ENCODE data around the gene NOTO.
"Not testable (repeated sequence)": the region's sequence is repeated elsewhere in the genome, so short reads cannot be mapped to it uniquely, and the experiment has no call there.

Gene NOTO

DNA sequence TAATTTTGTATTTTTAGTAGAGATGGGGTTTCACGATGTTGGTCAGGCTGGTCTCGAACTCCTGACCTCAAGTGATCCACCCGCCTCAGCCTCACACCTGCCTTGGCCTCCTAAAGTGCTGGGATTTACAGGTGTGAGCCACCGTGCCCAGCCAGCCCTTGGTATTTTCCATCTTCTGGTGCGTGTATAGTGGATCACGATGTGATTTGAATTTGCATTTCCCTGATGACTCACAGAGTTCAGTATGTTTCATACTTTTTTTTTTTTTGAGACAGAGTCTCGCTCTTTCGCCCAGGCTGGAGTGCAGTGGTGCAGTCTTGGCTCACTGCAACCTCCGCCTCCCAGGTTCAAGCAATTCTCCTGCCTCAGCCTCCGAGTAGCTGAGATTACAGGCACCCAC, 2.1 kb upstream of the NOTO start:
- DNase-seq (ENCODE audit: low spot score): not testable (repeated sequence)

DNA sequence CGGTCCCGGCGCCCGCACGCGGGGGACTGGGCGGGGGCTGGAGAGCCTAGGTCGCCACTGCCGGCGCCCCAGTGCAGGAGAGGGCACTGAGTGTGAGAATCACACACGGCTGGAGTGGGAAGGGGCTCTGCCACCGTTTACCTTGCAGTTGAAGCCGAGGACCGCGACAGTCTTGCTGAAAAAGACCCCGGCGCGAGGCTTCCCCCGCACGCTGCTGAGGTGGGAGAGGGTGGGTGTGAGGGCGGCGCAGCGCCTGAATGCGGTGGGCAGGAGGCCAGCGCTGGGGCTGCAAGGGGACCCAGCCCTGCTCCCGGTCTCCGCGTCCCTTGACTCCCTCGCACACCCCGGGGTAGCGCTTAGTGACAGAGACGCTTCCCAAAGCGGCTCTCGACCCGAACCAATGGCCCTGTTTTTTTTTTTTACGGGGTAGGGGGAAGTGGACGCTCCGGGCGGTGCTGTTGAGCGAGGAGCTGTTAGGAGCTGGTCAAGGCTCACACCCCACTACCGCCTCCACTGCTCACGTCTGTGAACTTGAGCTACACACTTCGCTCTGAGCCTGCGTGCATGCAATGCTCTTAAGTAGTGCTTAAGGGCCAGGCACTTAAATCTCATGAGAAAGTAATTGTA, 794 bp downstream of the NOTO start:
- DNase-seq (ENCODE audit: low spot score): no peak

DNA sequence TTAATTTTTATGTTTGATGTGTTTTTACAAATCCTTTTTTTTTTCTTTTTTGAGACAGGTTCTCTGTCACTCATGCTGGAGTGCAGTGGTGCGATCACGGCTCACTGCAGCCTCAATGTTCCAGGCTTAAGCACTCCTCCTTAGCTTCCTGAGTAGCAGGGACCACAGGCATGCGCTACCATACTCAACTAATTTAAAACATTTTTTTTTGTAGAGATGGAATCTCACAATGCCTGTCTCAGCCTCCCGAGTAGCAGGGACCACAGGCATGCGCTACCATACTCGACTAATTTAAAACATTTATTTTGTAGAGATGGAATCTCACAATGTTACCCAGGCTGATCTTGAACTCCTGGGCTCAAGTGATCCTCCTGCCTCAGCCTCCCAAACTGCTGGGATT, 3.2 kb downstream of the NOTO start:
- no peak for DNase-seq (ENCODE audit: low spot score)

- no peak for DNase-seq (ENCODE audit: low spot score)
Observed at GRCh38 chr2:73208258-73208657, 5.9 kb downstream of the NOTO start.

DNA sequence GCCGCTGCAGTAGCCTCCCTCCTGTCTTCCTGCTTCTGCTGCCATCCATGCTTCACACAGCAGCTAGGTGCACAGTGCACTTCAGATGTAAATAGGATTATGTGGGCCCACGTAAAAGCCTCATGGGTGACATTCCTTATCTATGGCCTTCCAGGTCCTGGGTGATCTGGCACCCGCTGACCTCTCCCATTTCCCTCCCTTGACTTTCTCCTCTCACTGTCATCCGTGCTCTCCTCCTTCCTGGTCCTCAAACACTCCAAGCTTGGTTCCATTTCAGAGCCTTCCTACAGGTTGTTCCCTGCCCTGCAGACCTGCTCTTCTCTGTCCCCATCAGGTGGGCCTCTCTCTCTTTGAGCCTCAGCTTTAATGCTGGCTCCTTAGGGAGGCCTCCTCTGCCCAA, 7.6 kb downstream of the NOTO start:
- DNase-seq (ENCODE audit: low spot score): no peak

- no peak for DNase-seq (ENCODE audit: low spot score)
Observed at GRCh38 chr2:73210696-73211095, 8.3 kb downstream of the NOTO start.

GRCh38 chr2:73212098-73212447, 9.7 kb downstream of the NOTO start:
- DNase-seq (ENCODE audit: low spot score): no peak

DNA sequence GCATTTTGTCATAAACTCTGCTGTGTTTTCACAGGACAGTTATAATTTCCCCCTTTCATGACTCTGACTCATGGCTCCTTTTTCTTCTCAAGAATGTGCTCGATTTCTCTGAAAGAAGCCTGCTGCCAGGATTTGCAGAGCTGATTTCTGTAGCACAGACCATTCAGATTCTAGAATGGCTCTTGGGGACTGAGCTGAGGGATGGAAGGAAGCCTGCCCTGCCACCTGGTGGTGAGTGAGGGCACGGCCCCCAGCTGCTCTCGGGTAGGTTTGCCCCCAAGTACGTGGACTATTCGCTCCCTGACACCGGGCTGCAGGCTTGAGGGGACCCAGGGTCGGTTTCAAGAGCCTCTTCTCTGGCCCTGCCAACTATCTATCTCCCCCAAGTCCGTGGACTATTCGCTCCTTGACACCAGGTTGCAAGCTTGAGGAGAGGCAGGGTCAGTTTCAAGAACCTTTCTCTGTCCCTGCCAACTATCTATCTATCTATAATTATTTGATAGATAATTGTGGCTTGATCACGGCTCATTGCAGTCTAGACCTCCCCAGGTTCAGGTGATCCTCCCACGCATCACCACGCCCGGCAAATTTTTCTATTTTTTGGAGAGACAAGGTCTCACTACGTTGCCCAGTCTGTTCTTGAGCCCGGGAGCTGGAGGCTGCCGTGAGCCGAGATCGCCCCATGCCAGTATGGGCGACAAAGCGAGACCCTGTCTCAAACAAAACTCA, 10.2 kb downstream of the NOTO start:
- peak; percentile 71 for DNase-seq (ENCODE audit: low spot score)

DNA sequence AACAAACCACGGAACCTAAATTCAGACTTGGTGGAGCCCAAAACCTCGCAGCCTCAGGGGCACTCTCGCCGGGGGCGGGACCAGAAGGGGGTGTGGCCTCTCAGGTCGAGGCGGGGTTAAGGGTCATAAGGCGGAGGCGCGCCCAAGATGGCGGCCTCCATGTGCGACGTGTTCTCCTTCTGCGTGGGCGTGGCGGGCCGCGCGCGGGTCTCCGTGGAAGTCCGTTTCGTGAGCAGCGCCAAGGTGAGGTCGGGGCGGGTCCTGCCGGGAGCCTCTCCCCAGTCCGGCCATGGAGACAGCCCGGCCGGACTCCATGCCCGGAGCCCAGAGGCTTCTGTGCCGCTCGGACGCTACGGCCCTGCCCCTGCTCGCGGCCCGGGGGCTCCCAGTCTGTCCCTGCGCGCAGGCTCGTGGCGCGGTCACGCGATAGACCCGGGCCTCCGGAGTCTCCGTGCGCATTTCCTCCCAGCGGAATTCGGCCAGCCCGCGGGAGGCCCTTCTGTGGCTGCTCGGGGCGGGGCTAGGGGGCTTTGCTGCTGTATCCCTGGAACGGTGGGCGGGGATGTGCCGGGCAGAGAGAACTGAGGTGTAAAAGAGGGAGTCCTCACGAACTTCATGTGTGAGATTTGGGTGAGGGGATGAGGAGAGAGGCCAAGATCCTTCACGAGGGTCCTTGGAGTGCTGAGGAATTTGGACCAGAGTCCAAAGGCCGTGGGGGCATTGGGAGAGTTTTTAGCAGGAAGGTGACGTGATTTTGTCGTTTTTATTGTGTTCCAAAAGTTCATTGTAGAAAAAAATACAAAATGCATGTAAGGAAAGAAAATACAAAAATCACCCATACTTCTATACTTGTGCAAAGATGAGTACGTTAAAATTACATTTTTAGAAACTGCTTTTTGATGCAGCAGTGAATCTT, 12.0 kb downstream of the NOTO start, which contains the start of gene SMYD5:
Gene SMYD5, plus strand, starts transcription at position 126 of the 916 bp plus-strand sequence. Its CDS starts 22 bp downstream, at position 148.
- DNase-seq (ENCODE audit: low spot score): peak; percentile 87

- no peak for DNase-seq (ENCODE audit: low spot score)
Observed at GRCh38 chr2:73215254-73215653, 12.9 kb downstream of the NOTO start.

GRCh38 chr2:73217160-73217559, 14.8 kb downstream of the NOTO start:
- DNase-seq (ENCODE audit: low spot score): no peak

DNA sequence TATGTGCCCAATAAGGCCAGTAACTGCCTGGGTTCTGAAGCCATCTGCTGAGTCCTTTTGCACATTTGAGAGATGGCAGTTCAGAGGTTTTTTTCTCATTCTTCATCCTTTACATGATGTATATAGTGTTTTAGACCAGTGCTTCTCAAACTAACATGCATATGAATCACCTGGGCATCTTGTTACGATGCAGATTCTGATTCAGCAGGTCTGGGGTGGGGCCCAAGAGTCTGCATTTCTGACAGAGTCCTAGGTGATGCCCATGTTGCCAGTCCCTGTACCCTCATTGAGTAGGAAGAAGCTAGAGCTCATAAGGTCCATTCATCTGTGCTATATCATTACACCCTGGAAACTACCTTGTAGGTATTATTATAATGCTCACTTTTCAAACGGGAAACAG, 15.5 kb downstream of the NOTO start:
- DNase-seq (ENCODE audit: low spot score): no peak

DNA sequence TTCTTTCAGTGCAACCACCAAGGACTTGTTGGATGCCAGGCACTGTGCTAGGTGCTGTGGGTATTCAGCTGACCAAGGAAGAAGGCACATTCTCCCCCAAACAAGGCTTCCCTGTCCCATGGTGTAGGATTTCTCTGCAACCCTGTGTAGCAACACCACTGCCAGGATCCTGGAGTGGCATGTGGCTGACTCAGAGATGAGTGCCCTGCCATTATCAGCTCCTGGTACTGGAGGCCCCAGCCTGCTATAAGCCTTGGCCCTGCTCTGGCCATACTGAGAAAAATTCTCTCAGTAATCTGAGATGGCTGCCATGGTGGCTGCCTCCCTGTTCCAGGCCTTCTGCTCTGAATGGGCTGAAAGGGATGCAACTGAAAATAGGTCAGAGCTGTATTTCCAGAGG, 15.9 kb downstream of the NOTO start:
- no peak for DNase-seq (ENCODE audit: low spot score)

DNA sequence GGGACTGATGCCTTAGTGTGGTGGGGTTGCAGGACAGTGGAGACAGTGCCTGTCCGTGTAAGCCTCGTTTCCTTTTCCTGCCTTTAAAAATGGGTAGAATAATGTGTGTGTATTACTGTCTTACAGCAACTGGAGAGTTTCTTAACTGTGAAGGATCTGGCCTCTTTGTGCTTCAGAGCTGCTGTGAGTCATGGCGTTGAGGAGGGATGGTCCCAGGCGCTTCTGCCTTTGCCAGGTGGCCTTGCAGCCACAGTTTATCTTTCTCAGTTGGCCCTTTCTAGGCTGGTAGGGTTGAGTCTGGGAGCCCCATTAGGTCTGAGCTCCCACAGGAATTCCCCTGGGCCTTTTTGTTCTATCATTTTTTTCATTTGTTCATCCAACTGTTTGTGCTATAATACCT, 21.4 kb downstream of the NOTO start:
- DNase-seq (ENCODE audit: low spot score): no peak

DNA sequence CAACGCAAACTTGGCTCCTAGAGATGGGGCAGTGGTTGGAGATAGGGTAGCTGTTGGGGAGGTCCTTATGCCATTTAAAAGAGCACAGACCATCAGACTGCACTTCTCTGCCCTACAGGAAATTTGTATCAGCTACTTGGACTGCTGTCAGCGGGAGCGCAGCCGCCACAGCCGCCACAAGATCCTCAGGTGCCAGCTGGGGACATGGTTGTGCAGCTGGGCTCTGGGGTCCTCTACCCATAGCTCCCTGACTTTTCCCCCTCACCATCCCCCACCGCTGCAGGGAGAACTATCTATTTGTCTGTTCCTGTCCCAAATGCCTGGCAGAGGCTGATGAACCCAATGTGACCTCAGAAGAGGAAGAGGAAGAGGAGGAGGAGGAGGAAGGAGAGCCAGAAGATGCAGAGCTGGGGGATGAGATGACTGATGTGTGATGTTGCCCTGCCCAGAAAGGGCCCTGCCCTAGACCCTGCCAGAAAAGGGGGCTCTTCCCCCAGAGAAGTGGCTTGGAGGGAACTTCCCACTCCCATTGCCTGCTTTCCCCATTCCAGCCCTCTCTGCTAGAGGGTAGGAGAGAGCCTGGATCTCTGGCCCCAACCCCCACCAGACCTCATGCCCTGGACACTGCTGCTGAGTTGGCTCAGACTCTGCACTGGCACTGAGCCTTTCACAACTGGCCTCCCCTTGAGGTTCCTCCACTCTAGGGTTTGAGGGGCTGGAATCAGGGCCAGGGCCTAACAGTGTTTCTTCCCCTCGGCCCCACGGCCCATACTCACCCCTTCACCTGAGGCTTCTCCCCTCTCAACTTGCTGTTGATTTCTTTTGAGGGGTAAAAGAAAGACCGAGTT, 23.4 kb downstream of the NOTO start:
- DNase-seq (ENCODE audit: low spot score): no peak

DNA sequence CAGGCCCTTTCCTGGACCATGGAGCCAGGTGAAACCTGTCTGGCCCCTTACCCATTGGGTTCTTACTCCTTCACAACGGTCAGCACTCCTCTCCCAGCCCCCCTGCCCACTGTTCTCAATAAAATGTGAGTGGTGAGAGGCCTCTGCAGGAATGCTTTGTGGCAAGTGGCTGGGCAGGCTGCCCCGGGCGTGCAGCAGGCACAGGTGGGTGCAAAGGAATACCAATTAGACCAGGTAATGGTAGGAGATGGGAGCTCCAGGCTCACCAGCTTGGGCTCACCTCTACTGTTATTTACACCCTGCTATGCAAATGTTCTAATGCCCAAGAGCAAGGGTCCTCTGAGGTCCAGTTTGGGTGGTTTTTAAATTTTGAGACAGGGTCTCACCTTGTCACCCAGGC, 24.7 kb downstream of the NOTO start:
- no peak for DNase-seq (ENCODE audit: low spot score)

DNA sequence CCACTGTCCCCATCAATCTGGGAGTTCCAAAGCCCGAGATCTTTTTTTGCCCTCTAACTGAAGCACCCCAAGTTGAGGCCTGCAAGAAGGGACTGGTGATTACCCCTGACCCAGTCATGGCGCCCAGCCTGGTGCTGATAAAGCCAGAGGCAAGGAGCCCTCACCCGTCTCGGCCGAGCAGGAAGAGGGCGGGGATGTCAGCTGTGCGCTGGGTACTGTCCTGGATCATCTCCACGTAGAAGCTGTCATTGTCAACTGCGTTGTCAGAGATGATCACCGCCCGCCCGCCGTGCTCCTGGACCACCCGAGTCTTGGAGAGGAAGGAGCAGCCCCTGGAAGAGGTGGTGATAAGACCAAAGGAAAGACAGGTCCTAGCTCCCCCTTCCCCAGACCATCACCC, 26.3 kb downstream of the NOTO start:
- no peak for DNase-seq (ENCODE audit: low spot score)

GRCh38 chr2:73232403-73233153, 30.2 kb downstream of the NOTO start:
- no peak for DNase-seq (ENCODE audit: low spot score)

GRCh38 chr2:73233154-73233931, 31.0 kb downstream of the NOTO start, which contains the start of gene PRADC1:
Gene PRADC1, minus strand, starts transcription at chr2:73233239. Its CDS starts 79 bp downstream, at chr2:73233160.
- DNase-seq (ENCODE audit: low spot score): peak; percentile 99

All from LoVo (cell line).